Vagina (tissue), 2 donors: ENCODE results near the gene NMUR1. TPM values are rescaled to one million over a fixed set of nuclear protein-coding genes. Genes with fewer than 3 reads are reported as not detected.

ENCODE experiments used
- DNase-seq, 2 donors: peaks; one replicate each; pipeline ENCODE4 v3.0.0-alpha.2; 2017; ENCODE audit errors: extremely low spot score in 2 of 2
- H3K27ac ChIP-seq: fragments of 200-600 bp; sonication (generic); one replicate; pipeline ENCODE4 v1.5.1; 2019
- H3K27me3 ChIP-seq: fragments of 200-600 bp; sonication (generic); one replicate; pipeline ENCODE4 v1.5.1; 2019
- H3K36me3 ChIP-seq, 2 donors: fragments of 200-600 bp; sonication (generic); one replicate each; pipeline ENCODE4 v1.5.1; 2017 to 2019
- H3K4me1 ChIP-seq: fragments of 200-600 bp; sonication (generic); one replicate; pipeline ENCODE4 v1.5.1; 2019
- H3K4me3 ChIP-seq, 2 donors: fragments of 200-600 bp; sonication (generic); 1 replicate in 1 of 2; 2 replicates in 1 of 2; pipeline ENCODE4 v1.5.1; 2016 to 2019
- H3K9me3 ChIP-seq: fragments of 200-600 bp; sonication (generic); one replicate; pipeline ENCODE4 v1.5.1; 2019
- POLR2A ChIP-seq, 2 donors: fragments of 450-650 bp; IDR thresholded peaks; one replicate each; pipeline ENCODE4 v1.6.1; 2017; ENCODE audit warnings: antibody characterized with exemption in 2 of 2, mild to moderate bottlenecking in 2 of 2, moderate library complexity in 2 of 2
- POLR2AphosphoS5 ChIP-seq, 2 donors: sonication (generic); formaldehyde crosslinking; IDR thresholded peaks; one replicate each; pipeline ENCODE4 v1.9.0; 2017; ENCODE audit warnings: antibody characterized with exemption in 2 of 2, mild to moderate bottlenecking in 2 of 2, low read depth in 1 of 2; ENCODE audit not compliant: insufficient read depth in 1 of 2
- intact Hi-C: fragments of 100-400 bp; cut with DNase I; formaldehyde crosslinking; loops from one replicate; pipeline ENCODE4 v1.15.1; 2023
- total RNA-seq: library from RNA; depleted of rRNA; stranded (reverse); fragments of >200 nt; gene quantifications from one replicate; pipeline ENCODE4 v1.2.3, GENCODE V29; 2016
- TF ChIP-seq, protein P1 (sequence below), 3 experiments: fragments of 450-650 bp in 2 of 3; fragments of 200-600 bp in 1 of 3; sonication (generic) in 1 of 3; IDR thresholded peaks; one replicate each; pipeline ENCODE4 v1.5.1; 2017 to 2019; ENCODE audit warnings: antibody characterized with exemption in 3 of 3, mild to moderate bottlenecking in 2 of 3, moderate library complexity in 2 of 3

NMUR1 gene
- total RNA-seq, 1 donor from 2014 or later, result not detected

DNA sequence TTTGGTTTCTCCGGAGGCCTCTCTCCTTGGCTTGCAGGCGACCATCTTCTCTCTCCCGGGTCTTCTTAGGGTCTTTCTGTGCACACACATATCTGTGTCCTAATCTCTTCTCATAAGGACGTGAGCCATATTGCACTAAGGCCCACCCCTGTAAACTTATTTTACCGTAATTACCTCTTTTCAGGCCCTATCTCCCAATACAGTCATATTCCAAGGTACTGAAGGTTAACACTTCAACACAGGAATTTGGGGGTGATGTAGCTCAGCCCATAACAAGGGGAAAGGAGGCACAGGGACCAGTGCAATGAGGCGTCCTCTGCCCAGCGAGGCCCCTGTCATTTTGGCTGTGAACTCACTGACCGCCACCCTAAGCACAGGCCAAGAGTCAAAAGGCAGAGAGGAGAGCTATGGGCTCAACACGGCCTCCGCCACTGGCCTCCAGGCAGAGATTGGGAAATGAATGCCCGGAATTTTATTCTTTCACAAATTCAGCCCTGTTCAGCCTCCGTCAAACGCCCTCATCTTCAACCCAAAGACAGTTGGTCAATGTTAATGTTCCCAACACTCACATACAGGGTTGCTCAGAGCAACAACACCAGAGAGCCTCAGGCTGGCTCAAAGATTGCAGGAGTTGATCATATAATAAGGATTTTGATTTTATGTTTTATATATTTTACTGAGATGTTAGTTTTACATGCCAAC lies 15.9 kb upstream of the NMUR1 start:
- Histone ChIP-seq H3K4me1 (no peaks in the 10 kb centered on the region), H3K36me3 (no peaks in the 10 kb centered on the region), H3K27ac (no peak overlapping the region), H3K27me3 (no peaks in the 10 kb centered on the region), H3K4me3 (no peak overlapping the region), H3K9me3 (no peaks in the 10 kb centered on the region)
- no peak for DNase-seq
- intact Hi-C loops, result no loop called here
- no peak for TF ChIP-seq POLR2AphosphoS5 (IDR thresholded peaks at IDR 0.05; ENCODE audit: insufficient read depth in 1 of 2, low read depth in 1 of 2)
- TF ChIP-seq, protein P1, sequence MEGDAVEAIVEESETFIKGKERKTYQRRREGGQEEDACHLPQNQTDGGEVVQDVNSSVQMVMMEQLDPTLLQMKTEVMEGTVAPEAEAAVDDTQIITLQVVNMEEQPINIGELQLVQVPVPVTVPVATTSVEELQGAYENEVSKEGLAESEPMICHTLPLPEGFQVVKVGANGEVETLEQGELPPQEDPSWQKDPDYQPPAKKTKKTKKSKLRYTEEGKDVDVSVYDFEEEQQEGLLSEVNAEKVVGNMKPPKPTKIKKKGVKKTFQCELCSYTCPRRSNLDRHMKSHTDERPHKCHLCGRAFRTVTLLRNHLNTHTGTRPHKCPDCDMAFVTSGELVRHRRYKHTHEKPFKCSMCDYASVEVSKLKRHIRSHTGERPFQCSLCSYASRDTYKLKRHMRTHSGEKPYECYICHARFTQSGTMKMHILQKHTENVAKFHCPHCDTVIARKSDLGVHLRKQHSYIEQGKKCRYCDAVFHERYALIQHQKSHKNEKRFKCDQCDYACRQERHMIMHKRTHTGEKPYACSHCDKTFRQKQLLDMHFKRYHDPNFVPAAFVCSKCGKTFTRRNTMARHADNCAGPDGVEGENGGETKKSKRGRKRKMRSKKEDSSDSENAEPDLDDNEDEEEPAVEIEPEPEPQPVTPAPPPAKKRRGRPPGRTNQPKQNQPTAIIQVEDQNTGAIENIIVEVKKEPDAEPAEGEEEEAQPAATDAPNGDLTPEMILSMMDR (IDR thresholded peaks at IDR 0.05), result no peak
- TF ChIP-seq POLR2A (IDR thresholded peaks at IDR 0.05), result no peak

DNA sequence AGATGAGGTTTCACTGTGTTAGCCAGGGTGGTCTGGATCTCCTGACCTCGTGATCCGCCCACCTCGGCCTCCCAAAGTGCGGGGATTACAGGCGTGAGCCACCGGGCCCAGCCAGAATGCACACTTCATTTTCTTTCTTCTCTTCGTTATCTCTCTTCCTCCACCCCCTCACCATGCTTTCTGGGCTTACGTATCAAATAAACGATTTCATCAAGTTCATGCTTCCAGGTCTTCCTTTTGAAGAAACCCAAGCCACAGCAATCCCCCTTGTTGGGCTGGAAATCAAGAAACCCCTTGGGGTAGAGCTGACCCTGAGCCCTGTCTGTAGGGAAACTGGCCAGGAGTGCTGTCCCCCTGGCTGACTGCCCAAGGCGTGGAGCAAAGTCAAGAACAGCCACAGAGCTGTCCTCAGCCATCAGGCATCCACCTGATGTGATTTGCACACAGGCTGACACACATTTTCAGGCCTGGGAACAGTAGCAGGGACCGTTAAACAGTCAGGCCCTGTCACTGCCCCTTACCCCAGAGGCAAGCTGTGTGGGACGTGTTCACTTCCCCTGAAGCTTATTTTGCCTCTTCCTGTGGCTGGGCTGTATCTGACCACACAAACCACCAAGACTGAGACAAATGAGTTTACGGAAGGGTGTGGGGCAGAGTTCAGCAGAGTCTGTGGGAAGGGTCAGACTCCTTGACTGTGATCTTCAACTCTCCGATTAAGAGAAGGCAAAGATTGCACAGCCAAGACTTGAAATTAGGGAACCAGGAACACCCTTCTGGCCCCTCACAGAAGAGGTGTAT lies 15.1 kb upstream of the NMUR1 start:
- H3K4me3 ChIP-seq, result no peak overlapping the region
- no peak for TF ChIP-seq POLR2AphosphoS5 (IDR thresholded peaks at IDR 0.05; ENCODE audit: insufficient read depth in 1 of 2, low read depth in 1 of 2)
- TF ChIP-seq, protein P1 (IDR thresholded peaks at IDR 0.05), result no peak
- TF ChIP-seq POLR2A (IDR thresholded peaks at IDR 0.05), result no peak
- H3K9me3 ChIP-seq, result no peaks in the 10 kb centered on the region
- no peaks in the 10 kb centered on the region for H3K4me1 ChIP-seq
- no peaks in the 10 kb centered on the region for H3K36me3 ChIP-seq
- DNase-seq, result no peak
- no peak overlapping the region for H3K27ac ChIP-seq
- intact Hi-C loops, result no loop called here
- H3K27me3 ChIP-seq, result no peaks in the 10 kb centered on the region

DNA sequence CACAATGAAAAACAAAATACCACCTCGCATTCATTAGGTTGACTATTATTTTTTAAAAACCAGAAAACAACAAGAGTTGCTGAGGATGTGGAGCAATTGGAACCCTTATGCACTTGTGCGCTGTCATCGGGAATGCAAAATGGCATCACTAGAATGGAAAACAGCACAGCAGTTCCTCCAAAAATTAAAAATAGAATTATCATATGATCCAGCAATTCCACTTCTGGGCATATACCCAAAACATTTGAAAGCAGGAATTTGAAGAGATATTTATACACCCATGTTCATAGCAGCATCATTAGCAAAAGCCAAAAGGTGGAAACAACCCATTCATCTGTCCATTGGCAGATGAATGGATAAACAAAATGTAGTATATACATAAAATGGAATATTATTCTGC lies 11.9 kb upstream of the NMUR1 start:
- Histone ChIP-seq H3K4me3 (no peak overlapping the region), H3K36me3 (no peaks in the 10 kb centered on the region), H3K4me1 (no peaks in the 10 kb centered on the region), H3K27me3 (no peaks in the 10 kb centered on the region), H3K9me3 (no peaks in the 10 kb centered on the region), H3K27ac (no peak overlapping the region)
- TF ChIP-seq POLR2A (IDR thresholded peaks at IDR 0.05), result no peak
- no peak for TF ChIP-seq POLR2AphosphoS5 (IDR thresholded peaks at IDR 0.05; ENCODE audit: insufficient read depth in 1 of 2, low read depth in 1 of 2)
- TF ChIP-seq, protein P1 (IDR thresholded peaks at IDR 0.05), result no peak
- intact Hi-C loops, result no loop called here
- DNase-seq, result no peak

DNA sequence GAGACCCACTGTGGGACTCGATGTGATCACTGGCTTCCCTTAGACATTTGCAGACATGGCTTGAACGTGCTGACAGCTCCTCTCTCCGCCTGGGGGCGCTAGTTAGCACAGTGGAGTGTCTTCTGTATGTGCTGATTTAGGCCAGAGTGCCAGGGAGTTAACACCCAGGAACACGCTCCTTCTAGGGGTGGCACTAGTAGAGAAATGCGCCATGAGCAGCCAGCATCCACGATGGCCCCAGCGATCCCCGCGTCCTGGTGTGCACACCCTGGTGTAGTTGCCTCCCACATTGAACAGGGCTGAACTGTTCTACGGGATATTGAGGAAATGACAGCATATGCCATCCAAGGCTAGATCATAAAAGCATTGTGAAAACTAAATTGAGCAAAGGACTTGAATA lies 11.4 kb upstream of the NMUR1 start:
- no peaks in the 10 kb centered on the region for H3K9me3 ChIP-seq
- H3K4me1 ChIP-seq, result no peaks in the 10 kb centered on the region
- intact Hi-C loops, result no loop called here
- no peak for DNase-seq
- H3K36me3 ChIP-seq, result no peaks in the 10 kb centered on the region
- H3K27ac ChIP-seq, result no peak overlapping the region
- H3K27me3 ChIP-seq, result no peaks in the 10 kb centered on the region
- H3K4me3 ChIP-seq, result no peak overlapping the region
- TF ChIP-seq POLR2AphosphoS5 (IDR thresholded peaks at IDR 0.05; ENCODE audit: insufficient read depth in 1 of 2, low read depth in 1 of 2), result no peak
- TF ChIP-seq, protein P1 (IDR thresholded peaks at IDR 0.05), result no peak
- TF ChIP-seq POLR2A (IDR thresholded peaks at IDR 0.05), result no peak

DNA sequence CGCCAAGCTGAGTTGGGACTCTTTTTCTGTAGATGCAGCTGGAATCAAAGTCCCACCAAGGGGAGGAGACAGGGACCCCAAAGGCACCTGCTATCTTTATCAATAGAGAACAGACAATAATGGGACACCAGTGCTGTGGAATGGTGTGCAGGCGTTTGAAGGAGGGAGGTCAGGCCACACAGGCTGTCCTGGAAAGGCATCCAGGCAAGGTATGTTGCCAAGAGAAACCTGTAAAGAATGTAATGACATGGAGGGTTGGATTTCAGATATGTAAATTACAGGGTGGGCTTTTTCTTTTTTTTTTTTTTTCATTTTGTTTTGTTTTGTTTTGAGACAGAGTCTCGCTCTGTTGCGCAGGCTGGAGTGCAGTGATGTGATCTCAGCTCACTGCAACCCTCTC lies 9.7 kb upstream of the NMUR1 start:
- Histone ChIP-seq H3K27ac (no peak overlapping the region), H3K4me3 (no peak overlapping the region), H3K36me3 (no peaks in the 10 kb centered on the region), H3K27me3 (no peaks in the 10 kb centered on the region), H3K9me3 (no peaks in the 10 kb centered on the region), H3K4me1 (no peaks in the 10 kb centered on the region)
- intact Hi-C loops, result no loop called here
- TF ChIP-seq POLR2AphosphoS5 (IDR thresholded peaks at IDR 0.05; ENCODE audit: insufficient read depth in 1 of 2, low read depth in 1 of 2) (no peak), POLR2A (IDR thresholded peaks at IDR 0.05) (no peak)
- TF ChIP-seq, protein P1 (IDR thresholded peaks at IDR 0.05), result no peak
- no peak for DNase-seq
